ENCODE measurements around the gene KASH5. TPM values are rescaled to one million over a fixed set of nuclear protein-coding genes. Genes with fewer than 3 reads are reported as not detected.

KASH5 gene
- total and polyA plus RNA-seq, 4 donors: not detected

- DNase-seq (ENCODE audit: low spot score): no peak
- 49% methylated on average over 1 of the region's 1 CpG for WGBS
- Histone ChIP-seq H3K27me3 (ENCODE audit: control insufficient read depth in 4 of 4, insufficient read depth in 4 of 4, low read length in 3 of 4) (no peaks in the 10 kb centered on the region), H3K27ac (ENCODE audit: low read depth in 1 of 2, low read length in 2 of 2) (no peak overlapping the region), H3K9me3 (ENCODE audit: control insufficient read depth in 4 of 4, low read length in 3 of 4) (peaks cover 0 to 2% (median under 1%) of the 10 kb centered on the region in 4 donors), H3K4me1 (ENCODE audit: control insufficient read depth in 4 of 4, insufficient read depth in 4 of 4, low read length in 3 of 4) (no peaks in the 10 kb centered on the region), H3K4me3 (ENCODE audit: low read depth in 1 of 3, low read length in 3 of 3) (no peak overlapping the region), H3K36me3 (ENCODE audit: control insufficient read depth in 4 of 4, insufficient read depth in 3 of 4, low read depth in 1 of 4, low read length in 3 of 4) (no peaks in the 10 kb centered on the region), H3K9ac (ENCODE audit: low read depth in 1 of 2, low read length in 2 of 2) (no peak overlapping the region)
- TF ChIP-seq NR2F2 (IDR thresholded peaks at IDR 0.05) (no peak), GABPA (IDR thresholded peaks at IDR 0.05 in 1 of 2, conservative IDR thresholded peaks at IDR 0.05 in 1 of 2) (no peak), CTCF (IDR thresholded peaks at IDR 0.05; ENCODE audit: low read depth, low read length, missing input control) (no peak), ZBTB33 (IDR thresholded peaks at IDR 0.05) (no peak), FOXA2 (IDR thresholded peaks at IDR 0.05) (no peak), EGR1 (IDR thresholded peaks at IDR 0.05; ENCODE audit: low read depth in 2 of 2) (no peak), HNF4A (conservative IDR thresholded peaks at IDR 0.05) (no peak), RXRA (IDR thresholded peaks at IDR 0.05) (no peak), SP1 (IDR thresholded peaks at IDR 0.05) (no peak), MAX (IDR thresholded peaks at IDR 0.05) (no peak), TAF1 (conservative IDR thresholded peaks at IDR 0.05) (no peak), FOXA1 (IDR thresholded peaks at IDR 0.05) (no peak), ATF3 (IDR thresholded peaks at IDR 0.05) (no peak), HNF4G (IDR thresholded peaks at IDR 0.05) (no peak)
Measured at GRCh38 chr19:49383599-49383998, 4.5 kb upstream of the KASH5 start.

GRCh38 chr19:49389406-49389805 lies 1.4 kb downstream of the KASH5 start:
- no peak for DNase-seq (ENCODE audit: low spot score)
- Histone ChIP-seq H3K4me3 (ENCODE audit: low read depth in 1 of 3, low read length in 3 of 3) (no peak overlapping the region), H3K36me3 (ENCODE audit: control insufficient read depth in 4 of 4, insufficient read depth in 3 of 4, low read depth in 1 of 4, low read length in 3 of 4) (no peaks in the 10 kb centered on the region), H3K4me1 (ENCODE audit: control insufficient read depth in 4 of 4, insufficient read depth in 4 of 4, low read length in 3 of 4) (no peaks in the 10 kb centered on the region), H3K27me3 (ENCODE audit: control insufficient read depth in 4 of 4, insufficient read depth in 4 of 4, low read length in 3 of 4) (no peaks in the 10 kb centered on the region), H3K9ac (ENCODE audit: low read depth in 1 of 2, low read length in 2 of 2) (no peak overlapping the region), H3K27ac (ENCODE audit: low read depth in 1 of 2, low read length in 2 of 2) (no peak overlapping the region), H3K9me3 (ENCODE audit: control insufficient read depth in 4 of 4, low read length in 3 of 4) (no peaks in the 10 kb centered on the region)
- TF ChIP-seq FOXA1 (IDR thresholded peaks at IDR 0.05): no peak
- no peak for TF ChIP-seq SP1 (IDR thresholded peaks at IDR 0.05)
- TF ChIP-seq RXRA (IDR thresholded peaks at IDR 0.05): no peak
- no peak for TF ChIP-seq EGR1 (IDR thresholded peaks at IDR 0.05; ENCODE audit: low read depth in 2 of 2)
- TF ChIP-seq JUND (IDR thresholded peaks at IDR 0.05): no peak
- TF ChIP-seq HNF4G (IDR thresholded peaks at IDR 0.05): no peak
- TF ChIP-seq ZBTB33 (IDR thresholded peaks at IDR 0.05): no peak
- 90% methylated on average over 20 of the region's 20 CpGs for WGBS
